GM21367 (cell line): ENCODE data around the gene CBLB.

Source experiments
- ATAC-seq: cut with Tn5 transposase; IDR thresholded peaks from one replicate; pipeline ENCODE4 v1.9.1; 2021; ENCODE audit not compliant: unreplicated experiment

Gene CBLB

DNA sequence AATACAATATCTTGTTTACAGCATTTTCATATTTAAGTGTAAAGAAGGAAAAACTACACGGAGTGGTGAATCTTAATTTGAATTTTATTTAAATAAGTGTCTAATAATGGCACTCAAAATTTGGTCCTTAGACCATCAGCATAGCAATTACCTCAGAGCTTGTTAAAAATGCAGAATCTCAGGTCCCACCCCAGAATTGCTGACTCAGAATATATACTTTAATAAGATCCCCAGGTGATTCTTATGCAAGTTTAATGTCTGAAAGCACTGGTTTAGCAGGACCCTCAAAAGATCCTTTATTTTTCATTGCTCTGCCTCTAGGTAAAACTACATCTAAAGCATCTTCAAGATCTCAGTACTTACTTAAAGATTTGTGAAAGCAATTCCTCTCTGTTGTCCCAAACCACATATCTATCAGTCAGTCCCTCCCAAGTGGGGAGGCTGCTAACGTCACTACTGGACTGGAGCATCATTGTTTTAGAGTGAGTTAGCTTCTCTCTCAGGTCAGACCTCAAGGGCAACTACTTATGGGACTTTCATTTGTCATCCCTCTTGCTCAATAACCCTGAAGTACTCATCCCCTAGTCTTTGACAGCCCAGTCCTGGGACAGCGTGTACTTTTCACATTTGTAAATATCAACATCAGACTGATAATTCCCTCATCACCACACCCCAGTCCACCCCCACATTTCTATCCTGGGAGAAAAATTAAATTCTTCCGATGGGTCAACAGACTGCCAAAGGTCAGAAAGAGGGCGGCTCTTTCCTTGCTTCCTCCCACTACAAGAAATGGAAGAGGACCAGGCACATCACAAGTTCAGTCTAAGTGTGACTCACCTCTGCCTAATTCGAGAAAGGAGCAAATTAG lies 76.7 kb downstream of the CBLB start:
- ATAC-seq = no peak

GRCh38 chr3:105791131-105791530 lies 77.7 kb downstream of the CBLB start:
- no peak for ATAC-seq

DNA sequence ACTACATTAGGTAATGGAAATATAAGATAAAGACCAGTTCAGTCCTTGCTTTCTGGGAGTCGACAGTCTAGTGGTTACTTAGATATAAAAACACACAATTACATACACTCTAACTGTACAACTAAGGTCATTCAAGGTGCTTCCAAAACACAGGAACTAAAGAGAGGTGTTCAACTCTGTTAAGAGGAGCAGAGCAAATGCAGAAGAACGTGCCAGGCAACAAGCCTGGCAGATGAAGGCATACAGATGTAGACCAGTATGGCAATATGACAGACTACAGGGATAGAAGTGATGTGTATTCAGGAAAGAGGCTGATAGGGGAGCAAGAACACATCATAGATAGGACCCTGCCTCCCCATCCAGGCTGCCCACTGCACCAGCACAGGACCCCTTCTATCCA lies 78.3 kb downstream of the CBLB start:
- ATAC-seq = no peak

DNA sequence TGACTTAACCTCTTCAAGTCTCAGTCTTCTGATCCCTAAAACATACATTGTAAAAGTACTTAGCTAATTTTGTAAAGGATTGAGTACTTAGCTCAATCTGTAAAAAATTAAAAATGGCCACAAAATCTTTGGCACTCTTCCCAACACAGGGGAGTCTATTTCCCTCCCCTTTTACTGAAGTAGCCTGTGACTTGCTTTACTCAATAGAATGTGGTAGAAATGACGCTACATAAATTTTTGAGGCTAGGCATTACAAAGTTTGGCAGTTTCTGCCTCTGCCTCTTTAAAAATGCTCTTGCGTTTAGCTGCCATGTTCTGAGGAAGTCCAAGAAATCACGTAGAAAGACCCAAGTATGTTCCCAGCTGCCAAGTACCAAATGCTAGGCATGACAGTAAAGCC lies 80.2 kb downstream of the CBLB start:
- no peak for ATAC-seq

GRCh38 chr3:105787453-105787852 lies 81.4 kb downstream of the CBLB start:
- ATAC-seq = no peak

- no peak for ATAC-seq
Measured at GRCh38 chr3:105786990-105787389, 81.8 kb downstream of the CBLB start.

DNA sequence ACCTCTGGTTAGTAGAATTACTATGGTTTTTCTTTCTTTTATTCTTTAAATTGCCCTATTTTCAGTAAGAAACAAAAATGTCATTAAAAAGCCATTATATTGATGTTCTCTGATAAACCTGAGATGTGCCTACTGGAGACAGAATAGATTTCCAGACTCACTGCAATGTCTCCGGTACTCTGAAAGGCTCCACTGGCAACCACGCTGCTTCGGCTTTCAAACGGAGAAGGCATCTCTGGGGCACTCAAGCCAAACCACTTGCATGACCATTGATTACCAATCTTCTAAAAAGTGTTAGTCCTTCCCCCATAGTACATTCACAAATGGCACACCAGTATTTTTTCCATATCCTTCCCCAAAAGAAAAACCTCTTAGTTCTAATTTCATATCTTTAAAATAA lies 82.6 kb downstream of the CBLB start:
- no peak for ATAC-seq

- no peak for ATAC-seq
Measured at GRCh38 chr3:105785803-105786202, 83.0 kb downstream of the CBLB start.

DNA sequence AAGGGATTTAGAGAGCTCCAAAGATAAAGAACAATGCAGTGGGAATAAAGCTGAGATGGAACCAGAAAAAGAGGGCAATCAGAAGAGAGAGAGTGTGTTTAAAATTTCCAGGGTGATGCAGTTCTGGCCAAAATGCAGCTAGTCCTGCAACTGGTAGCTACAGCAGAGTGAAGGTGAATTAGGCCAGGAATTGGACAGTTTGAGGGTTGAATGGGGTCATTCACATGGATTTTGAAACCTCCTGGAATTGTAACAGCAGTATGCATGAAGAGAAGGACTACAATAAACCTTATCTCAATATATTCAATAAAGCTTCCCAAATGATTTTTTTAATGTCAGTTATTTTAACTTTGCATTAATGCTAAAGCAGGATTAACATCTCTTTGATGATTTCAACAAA lies 85.2 kb downstream of the CBLB start:
- ATAC-seq = no peak

DNA sequence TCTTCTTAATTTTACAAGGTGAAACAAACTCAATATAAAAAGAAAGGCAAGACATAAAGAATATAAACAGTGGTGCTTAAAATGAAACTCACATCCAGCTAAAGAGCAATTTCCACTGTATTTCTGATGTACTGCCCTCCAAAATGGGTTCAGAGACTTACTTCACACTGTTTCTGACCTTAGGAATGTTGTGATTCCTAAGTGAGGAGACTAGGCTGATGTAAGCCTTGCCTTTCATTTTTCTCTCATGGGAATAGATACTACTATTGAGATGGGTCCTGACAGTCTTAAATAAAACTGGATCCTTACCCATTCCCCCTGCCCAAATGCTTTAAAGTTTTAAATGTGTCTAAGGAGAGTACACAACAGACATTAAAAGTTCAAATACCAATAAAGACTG lies 86.9 kb downstream of the CBLB start:
- ATAC-seq = no peak

- no peak for ATAC-seq
Measured at GRCh38 chr3:105780107-105780506, 88.7 kb downstream of the CBLB start.

DNA sequence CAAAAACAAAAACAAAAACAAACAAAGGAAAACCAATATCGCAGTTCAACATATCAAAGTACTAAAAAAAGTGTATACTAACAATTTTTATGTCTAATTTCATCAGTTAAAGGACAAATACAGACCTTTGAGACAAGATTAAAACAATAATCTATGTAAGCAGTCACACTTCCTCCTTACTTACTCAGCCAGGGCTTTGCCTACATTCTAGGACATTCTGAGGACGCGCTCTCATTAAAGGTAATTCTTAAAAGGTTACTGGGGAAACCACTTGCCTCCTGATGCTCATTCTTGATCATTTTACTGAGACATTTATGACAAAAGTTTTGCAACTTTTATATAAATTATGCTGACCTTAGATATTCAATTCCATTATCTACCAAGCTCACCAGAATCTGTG lies 93.4 kb downstream of the CBLB start:
- ATAC-seq = no peak

DNA sequence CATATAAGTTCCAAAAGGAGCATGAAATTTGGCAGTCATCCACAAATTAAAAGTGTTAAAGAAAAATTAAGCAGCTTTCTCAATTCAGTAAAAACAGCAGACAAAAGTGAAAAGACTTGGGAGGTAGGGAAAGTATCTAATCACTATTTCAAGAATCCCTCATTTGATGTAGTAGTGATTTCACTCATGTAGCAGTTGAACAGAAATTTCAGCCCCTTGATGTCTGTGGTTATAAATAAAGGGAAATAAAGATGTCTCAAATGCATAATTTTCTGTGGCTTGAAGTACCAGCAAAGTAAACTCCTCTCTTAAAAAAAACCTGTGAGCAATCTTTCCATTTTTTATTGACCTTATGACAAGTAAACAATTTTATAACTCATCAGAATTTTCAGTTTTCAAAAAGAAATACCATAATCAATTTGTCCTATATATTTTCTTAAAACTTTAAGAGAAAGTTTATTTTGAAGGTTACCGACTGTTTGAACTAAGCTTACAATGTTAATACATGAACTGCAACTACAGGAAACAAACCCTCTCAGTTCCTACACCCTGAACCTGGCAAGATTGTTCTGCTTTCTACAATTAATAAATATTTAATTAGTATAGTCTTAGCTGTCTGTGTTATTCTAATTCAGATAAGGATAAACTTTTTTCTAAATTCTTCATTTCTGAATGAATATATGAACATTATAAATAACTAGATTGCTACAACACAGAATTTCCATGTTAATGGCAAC lies 94.2 kb downstream of the CBLB start:
- no peak for ATAC-seq

- ATAC-seq = no peak
Measured at GRCh38 chr3:105773291-105773690, 95.5 kb downstream of the CBLB start.

DNA sequence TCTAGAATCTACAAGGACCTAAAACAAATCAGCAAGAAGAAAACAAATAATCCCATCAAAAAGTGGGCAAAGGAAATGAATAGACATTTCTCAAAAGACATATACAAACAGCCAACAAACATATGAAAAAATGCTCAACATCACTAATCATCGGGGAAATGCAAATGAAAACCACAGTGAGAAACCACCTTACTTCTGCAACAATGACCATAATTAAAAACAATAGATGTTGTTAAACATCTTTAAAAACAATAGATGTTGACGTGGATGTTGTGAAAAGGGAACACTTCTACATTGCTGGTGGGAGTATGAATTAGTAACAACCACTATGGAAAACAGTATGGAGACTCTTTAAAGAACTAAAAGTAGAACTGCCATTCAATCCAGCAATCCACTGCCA lies 96.2 kb downstream of the CBLB start:
- ATAC-seq = no peak

DNA sequence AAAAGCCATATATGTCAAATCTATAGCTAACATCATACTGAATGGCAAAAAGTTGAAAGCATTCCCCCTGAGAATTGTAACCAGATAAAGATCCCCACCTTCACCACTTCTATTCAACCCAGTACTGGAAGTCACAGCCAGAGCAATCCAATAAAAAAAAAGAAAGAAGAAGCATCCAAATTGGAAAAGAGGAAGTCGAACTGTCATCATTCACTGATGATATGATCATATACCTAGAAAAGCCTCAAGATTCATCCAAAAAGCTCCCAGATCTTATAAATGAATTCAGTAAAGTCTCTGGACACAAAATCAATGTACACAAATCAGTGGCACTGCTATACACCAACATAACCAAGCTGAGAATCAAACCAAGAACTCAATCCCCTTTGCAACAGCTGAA lies 97.4 kb downstream of the CBLB start:
- no peak for ATAC-seq

GRCh38 chr3:105770410-105770809 lies 98.4 kb downstream of the CBLB start:
- no peak for ATAC-seq

DNA sequence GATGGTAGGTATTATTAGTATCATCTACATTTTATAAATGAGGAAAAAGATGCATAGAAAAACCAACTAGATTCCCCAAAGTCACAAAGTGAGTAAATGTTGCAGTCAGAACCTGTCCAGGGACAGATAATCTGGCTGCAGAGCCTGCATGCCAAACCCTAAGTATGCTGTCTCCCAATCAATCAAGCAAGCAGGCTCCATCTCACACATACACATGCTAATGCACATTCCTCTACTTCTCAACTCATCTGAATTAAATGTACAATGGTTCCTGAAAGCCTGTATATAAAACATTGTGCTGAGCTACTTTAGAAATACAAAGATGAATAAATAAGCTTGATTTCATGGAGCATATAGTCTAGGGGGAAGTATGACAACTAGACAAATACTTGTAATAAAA lies 101.0 kb downstream of the CBLB start:
- no peak for ATAC-seq

DNA sequence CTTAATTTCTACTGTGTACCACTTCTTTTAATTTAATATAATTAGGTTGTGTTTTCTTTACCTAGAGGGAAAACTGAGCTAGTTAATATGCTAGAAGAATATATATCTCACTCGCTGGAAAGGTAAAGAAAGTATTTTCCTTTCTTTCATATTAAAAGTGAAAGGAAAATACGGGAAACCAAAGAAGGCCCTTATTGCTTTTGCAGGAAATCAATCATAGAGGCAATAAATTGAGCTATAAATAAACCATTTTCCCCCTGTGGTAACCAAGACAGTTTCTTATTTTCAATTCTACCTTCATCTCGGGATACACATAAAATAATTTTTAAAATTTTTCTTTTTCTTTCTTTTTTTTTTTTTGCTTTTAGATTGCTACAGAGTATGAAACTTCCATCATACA lies 101.6 kb downstream of the CBLB start:
- ATAC-seq = no peak

GRCh38 chr3:105765308-105765639 lies 103.5 kb downstream of the CBLB start:
- no peak for ATAC-seq

- no peak for ATAC-seq
Measured at GRCh38 chr3:105764378-105765307, 104.2 kb downstream of the CBLB start.

DNA sequence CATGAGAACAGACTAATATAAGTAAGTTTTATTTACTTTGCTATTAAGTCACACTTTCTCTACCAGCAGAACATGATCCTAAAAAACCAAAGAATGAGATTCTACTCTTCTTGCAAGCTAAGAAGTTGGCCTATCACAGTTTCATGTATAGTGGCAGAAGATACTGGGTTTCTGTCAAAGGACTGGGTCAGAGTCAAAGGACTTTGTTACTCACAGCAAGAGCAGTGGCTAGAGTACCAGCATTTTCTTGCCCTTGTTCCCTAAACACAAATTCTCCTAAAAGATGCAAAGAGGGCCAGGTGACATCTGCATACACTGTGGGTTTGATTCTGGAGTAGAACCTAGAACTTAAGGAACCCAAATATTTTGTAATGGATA lies 105.2 kb downstream of the CBLB start:
- no peak for ATAC-seq
